K562 (cell line): ENCODE measurements around the gene DYNLT2B. TPM values are rescaled to one million over a fixed set of nuclear protein-coding genes. Genes with fewer than 3 reads are reported as not detected.

Experiments
- EP300 ChIP-seq: IDR thresholded peaks from 2 replicates; pipeline ENCODE4 v1.6.1; 2012; ENCODE audit warnings: low read length, improper control_type of control experiment
- FOXA1 ChIP-seq: fragments of 450-650 bp; IDR thresholded peaks from 2 replicates; pipeline ENCODE4 v1.6.1; 2016; ENCODE audit warnings: mild to moderate bottlenecking, borderline replicate concordance
- HNRNPL ChIP-seq: fragments of 200-400 bp; formaldehyde crosslinking; IDR thresholded peaks from 2 replicates; pipeline ENCODE4 v1.6.1; 2017; ENCODE audit warnings: low read depth, mild to moderate bottlenecking, low read length
- JUND ChIP-seq, 2 experiments: IDR thresholded peaks; 2 replicates in 1 of 2; 3 replicates in 1 of 2; pipeline ENCODE4 v1.6.1; 2011; ENCODE audit warnings: borderline replicate concordance in 2 of 2, low read depth in 2 of 2, low read length in 2 of 2, improper control_type of control experiment in 1 of 2, missing biosample characterization in 1 of 2, missing genetic modification characterization in 1 of 2, missing genetic modification reagents in 1 of 2
- KAT2B ChIP-seq: IDR thresholded peaks from one replicate; pipeline ENCODE4 v1.6.1; 2012; ENCODE audit warnings: low read depth, mild to moderate bottlenecking, control low read depth, inconsistent platforms, low read length, moderate library complexity
- PTTG1 ChIP-seq: fragments of 450-650 bp; IDR thresholded peaks from 2 replicates; pipeline ENCODE4 v1.6.1; 2016; ENCODE audit warnings: low read depth, mild to moderate bottlenecking, missing genetic modification characterization, missing compliant biosample characterization
- SRSF1 ChIP-seq: fragments of 200-400 bp; formaldehyde crosslinking; IDR thresholded peaks from 2 replicates; pipeline ENCODE4 v1.6.1; 2017; ENCODE audit warnings: mild to moderate bottlenecking, low read depth, low read length, moderate library complexity
- ZBED1 ChIP-seq: IDR thresholded peaks from 2 replicates; pipeline ENCODE4 v1.6.1; 2014
- ZNF184 ChIP-seq: sonication (generic); formaldehyde crosslinking; IDR thresholded peaks from 2 replicates; pipeline ENCODE4 v1.5.0; 2020; ENCODE audit warnings: missing genetic modification reagents
- ZNF212 ChIP-seq: fragments of 450-650 bp; formaldehyde crosslinking; IDR thresholded peaks from 2 replicates; pipeline ENCODE4 v1.4.0; 2020; ENCODE audit warnings: mild to moderate bottlenecking
- ZNF217 ChIP-seq: sonication (generic); formaldehyde crosslinking; IDR thresholded peaks from 2 replicates; pipeline ENCODE4 v1.8.0; 2022; ENCODE audit warnings: mild to moderate bottlenecking, missing genetic modification reagents
- ZNF592 ChIP-seq: fragments of 450-650 bp; IDR thresholded peaks from 2 replicates; pipeline ENCODE4 v1.6.1; 2017; ENCODE audit warnings: antibody characterized with exemption, mild to moderate bottlenecking
- ZNF785 ChIP-seq: fragments of 250-450 bp; sonication (Bioruptor Pico); IDR thresholded peaks from 2 replicates; pipeline ENCODE4 v1.4.0; 2020; ENCODE audit warnings: mild to moderate bottlenecking
- polyA plus RNA-seq, 8 experiments: library from polyadenylated mRNA; depleted of rRNA in 4 of 8; stranded (reverse) in 5 of 8; unstranded in 3 of 8; fragments of >200 nt; fragmentation: Nextera tagmentation in 2 of 8; fragmentation: Illumina TruSeq in 1 of 8; extraction: Ambion mirVana in 2 of 8; extraction: Trizol in 1 of 8; gene quantifications; 2 replicates each; pipeline versions ENCODE4 v1.2.1 to v1.2.3, GENCODE V29; 2011 to 2014; ENCODE audit warnings: inconsistent platforms in 1 of 8, missing spikeins in 1 of 8
- total RNA-seq, 7 experiments: library from RNA; depleted of rRNA in 6 of 7; stranded (reverse); fragments of >200 nt in 6 of 7; fragmentation: Illumina TruSeq in 2 of 7; extraction: Trizol in 2 of 7; gene quantifications; 2 replicates each; pipeline versions ENCODE4 v1.2.1 to v1.2.3, GENCODE V29; 2011 to 2021; ENCODE audit warnings: low replicate concordance in 1 of 7
- TF ChIP-seq, protein P1 (sequence below): sonication (generic); formaldehyde crosslinking; IDR thresholded peaks from 2 replicates; pipeline ENCODE4 v1.8.0; 2022; ENCODE audit warnings: missing genetic modification reagents, mild to moderate bottlenecking, borderline replicate concordance
- TF ChIP-seq, protein P2 (sequence below), 2 experiments: fragments of 450-650 bp in 1 of 2; sonication (generic) in 1 of 2; formaldehyde crosslinking in 1 of 2; IDR thresholded peaks; 2 replicates each; pipeline versions ENCODE4 v1.7.1 to v1.9.0; 2016 to 2022; ENCODE audit warnings: inconsistent platforms in 1 of 2, mild to moderate bottlenecking in 1 of 2, missing genetic modification reagents in 1 of 2

The DYNLT2B gene
- total and polyA plus RNA-seq, 9 of the 15 experiments (the other 6 are each of a cell fraction or from before 2014, with no cell fraction given), result 6.5 to 19.9 (median 8.7) TPM

DNA sequence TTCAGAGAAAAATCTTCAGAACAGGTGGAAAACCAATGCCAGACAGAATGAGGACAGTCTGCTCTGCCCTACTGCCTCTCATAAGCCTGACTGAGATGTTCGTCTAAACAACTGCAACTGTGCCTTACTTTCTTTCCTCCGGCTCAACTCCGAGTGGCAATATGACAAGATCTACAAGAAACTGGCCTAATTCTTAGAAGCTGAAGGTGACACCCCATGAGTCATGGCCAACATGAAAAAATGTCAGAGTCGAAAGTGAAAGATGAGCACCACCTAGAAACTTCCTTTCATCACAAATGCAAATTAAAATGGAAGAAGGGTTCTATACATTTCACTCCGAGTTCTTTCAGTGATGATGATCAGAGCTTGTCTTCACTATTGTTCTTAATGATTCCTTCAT lies 43.5 kb downstream of the DYNLT2B start (continued):
- TF ChIP-seq ZNF217 (CRISPR knock-in tag) (no peak), ZBED1 (no peak), ZNF592 (peak; percentile 78), FOXA1 (no peak), JUND (IDR thresholded peaks at IDR 0.05; ENCODE audit: borderline replicate concordance, low read depth, low read length) (peak; percentile 98), JUND (tag; IDR thresholded peaks at IDR 0.05; ENCODE audit: borderline replicate concordance, low read depth, low read length) (peak; percentile 97), PTTG1 (tag) (no peak), ZNF184 (CRISPR knock-in tag) (no peak), ZNF212 (CRISPR knock-in tag) (no peak), EP300 (peak; percentile 60), ZNF785 (CRISPR knock-in tag) (no peak), HNRNPL (no peak), SRSF1 (no peak), KAT2B (no peak)
- TF ChIP-seq, protein P1, sequence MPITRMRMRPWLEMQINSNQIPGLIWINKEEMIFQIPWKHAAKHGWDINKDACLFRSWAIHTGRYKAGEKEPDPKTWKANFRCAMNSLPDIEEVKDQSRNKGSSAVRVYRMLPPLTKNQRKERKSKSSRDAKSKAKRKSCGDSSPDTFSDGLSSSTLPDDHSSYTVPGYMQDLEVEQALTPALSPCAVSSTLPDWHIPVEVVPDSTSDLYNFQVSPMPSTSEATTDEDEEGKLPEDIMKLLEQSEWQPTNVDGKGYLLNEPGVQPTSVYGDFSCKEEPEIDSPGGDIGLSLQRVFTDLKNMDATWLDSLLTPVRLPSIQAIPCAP, result no peak
- TF ChIP-seq, protein P2, sequence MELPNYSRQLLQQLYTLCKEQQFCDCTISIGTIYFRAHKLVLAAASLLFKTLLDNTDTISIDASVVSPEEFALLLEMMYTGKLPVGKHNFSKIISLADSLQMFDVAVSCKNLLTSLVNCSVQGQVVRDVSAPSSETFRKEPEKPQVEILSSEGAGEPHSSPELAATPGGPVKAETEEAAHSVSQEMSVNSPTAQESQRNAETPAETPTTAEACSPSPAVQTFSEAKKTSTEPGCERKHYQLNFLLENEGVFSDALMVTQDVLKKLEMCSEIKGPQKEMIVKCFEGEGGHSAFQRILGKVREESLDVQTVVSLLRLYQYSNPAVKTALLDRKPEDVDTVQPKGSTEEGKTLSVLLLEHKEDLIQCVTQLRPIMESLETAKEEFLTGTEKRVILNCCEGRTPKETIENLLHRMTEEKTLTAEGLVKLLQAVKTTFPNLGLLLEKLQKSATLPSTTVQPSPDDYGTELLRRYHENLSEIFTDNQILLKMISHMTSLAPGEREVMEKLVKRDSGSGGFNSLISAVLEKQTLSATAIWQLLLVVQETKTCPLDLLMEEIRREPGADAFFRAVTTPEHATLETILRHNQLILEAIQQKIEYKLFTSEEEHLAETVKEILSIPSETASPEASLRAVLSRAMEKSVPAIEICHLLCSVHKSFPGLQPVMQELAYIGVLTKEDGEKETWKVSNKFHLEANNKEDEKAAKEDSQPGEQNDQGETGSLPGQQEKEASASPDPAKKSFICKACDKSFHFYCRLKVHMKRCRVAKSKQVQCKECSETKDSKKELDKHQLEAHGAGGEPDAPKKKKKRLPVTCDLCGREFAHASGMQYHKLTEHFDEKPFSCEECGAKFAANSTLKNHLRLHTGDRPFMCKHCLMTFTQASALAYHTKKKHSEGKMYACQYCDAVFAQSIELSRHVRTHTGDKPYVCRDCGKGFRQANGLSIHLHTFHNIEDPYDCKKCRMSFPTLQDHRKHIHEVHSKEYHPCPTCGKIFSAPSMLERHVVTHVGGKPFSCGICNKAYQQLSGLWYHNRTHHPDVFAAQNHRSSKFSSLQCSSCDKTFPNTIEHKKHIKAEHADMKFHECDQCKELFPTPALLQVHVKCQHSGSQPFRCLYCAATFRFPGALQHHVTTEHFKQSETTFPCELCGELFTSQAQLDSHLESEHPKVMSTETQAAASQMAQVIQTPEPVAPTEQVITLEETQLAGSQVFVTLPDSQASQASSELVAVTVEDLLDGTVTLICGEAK (IDR thresholded peaks at IDR 0.05), result no peak
- TF ChIP-seq, protein P2 (CRISPR knock-in tag; IDR thresholded peaks at IDR 0.05), result no peak
